Astrocyte (in vitro differentiated cells and primary cell): ENCODE results near the gene TTYH2. TPM values are rescaled to one million over a fixed set of nuclear protein-coding genes. Genes with fewer than 3 reads are reported as not detected.

ENCODE experiments used
- DNase-seq: peaks from one replicate; pipeline ENCODE4 v3.0.0-alpha.2; 2010; ENCODE audit warnings: low read depth
- FAIRE-seq: peaks from 2 replicates; lab custom pipeline; 2011; peaks lifted over from hg19 to GRCh38; lab: Jason Lieb, UNC
- H2AFZ ChIP-seq: 2 replicates; pipeline ENCODE4 v1.6.0; 2012; ENCODE audit warnings: low read depth, low read length, inconsistent platforms
- H3K27ac ChIP-seq: 2 replicates; pipeline ENCODE4 v1.5.1; 2011; ENCODE audit warnings: low read depth, low read length, inconsistent platforms
- H3K27me3 ChIP-seq: 2 replicates; pipeline ENCODE4 v1.6.0; 2011; ENCODE audit warnings: low read length, inconsistent platforms; ENCODE audit not compliant: insufficient read depth
- H3K36me3 ChIP-seq: 2 replicates; pipeline ENCODE4 v1.5.1; 2011; ENCODE audit warnings: low read length, inconsistent platforms; ENCODE audit not compliant: insufficient read depth
- H3K4me1 ChIP-seq: 2 replicates; pipeline ENCODE4 v1.5.1; 2011; ENCODE audit warnings: low read length, inconsistent platforms; ENCODE audit not compliant: insufficient read depth
- H3K4me2 ChIP-seq: 2 replicates; pipeline ENCODE4 v1.6.0; 2012; ENCODE audit warnings: low read length, inconsistent platforms
- H3K4me3 ChIP-seq: 2 replicates; pipeline ENCODE4 v1.5.1; 2011; ENCODE audit warnings: low read depth, mild to moderate bottlenecking, low read length, inconsistent platforms; ENCODE audit not compliant: insufficient read depth
- H3K79me2 ChIP-seq: 2 replicates; pipeline ENCODE4 v1.6.0; 2012; ENCODE audit warnings: mild to moderate bottlenecking, low read length, inconsistent platforms; ENCODE audit not compliant: insufficient read depth
- H3K9ac ChIP-seq: 2 replicates; pipeline ENCODE4 v1.6.0; 2012; ENCODE audit warnings: mild to moderate bottlenecking, low read length, inconsistent platforms
- H3K9me3 ChIP-seq: 2 replicates; pipeline ENCODE4 v1.5.1; 2012; ENCODE audit warnings: low read depth, mild to moderate bottlenecking, low read length, inconsistent platforms; ENCODE audit not compliant: insufficient read depth
- H4K20me1 ChIP-seq: 2 replicates; pipeline ENCODE4 v1.6.0; 2012; ENCODE audit warnings: low read length, inconsistent platforms; ENCODE audit not compliant: insufficient read depth
- H3K27ac Mint-ChIP-seq: one replicate; pipeline ENCODE4 v1.8.0; 2021; ENCODE audit warnings: mild to moderate bottlenecking, mixed read lengths; ENCODE audit not compliant: unreplicated experiment
- H3K27me3 Mint-ChIP-seq: one replicate; pipeline ENCODE4 v1.8.0; 2021; ENCODE audit warnings: low read depth, mixed read lengths; ENCODE audit not compliant: unreplicated experiment
- H3K36me3 Mint-ChIP-seq: one replicate; pipeline ENCODE4 v1.8.0; 2021; ENCODE audit warnings: low read depth, mixed read lengths; ENCODE audit not compliant: unreplicated experiment
- H3K4me1 Mint-ChIP-seq: one replicate; pipeline ENCODE4 v1.8.0; 2021; ENCODE audit warnings: low read depth, mixed read lengths; ENCODE audit not compliant: unreplicated experiment
- H3K4me3 Mint-ChIP-seq: one replicate; pipeline ENCODE4 v1.8.0; 2021; ENCODE audit warnings: mild to moderate bottlenecking, moderate library complexity, mixed read lengths; ENCODE audit not compliant: unreplicated experiment
- H3K9me3 Mint-ChIP-seq: one replicate; pipeline ENCODE4 v1.8.0; 2021; ENCODE audit warnings: mild to moderate bottlenecking, mixed read lengths; ENCODE audit not compliant: unreplicated experiment
- EZH2 ChIP-seq: IDR thresholded peaks from 2 replicates; pipeline ENCODE4 v1.6.1; 2012; ENCODE audit warnings: mild to moderate bottlenecking, low read length, inconsistent platforms; ENCODE audit not compliant: insufficient read depth
- total RNA-seq: library from RNA; stranded (reverse); gene quantifications from 2 replicates; pipeline ENCODE4 v1.2.1, GENCODE V29; 2021
- TF ChIP-seq, protein P1 (sequence below): IDR thresholded peaks from 2 replicates; pipeline ENCODE4 v1.5.1; 2011; ENCODE audit warnings: low read depth, mild to moderate bottlenecking, inconsistent platforms, low read length, moderate library complexity; ENCODE audit not compliant: insufficient read depth

The TTYH2 gene
- total RNA-seq, 1 donor from 2014 or later, result 8.0 TPM

DNA sequence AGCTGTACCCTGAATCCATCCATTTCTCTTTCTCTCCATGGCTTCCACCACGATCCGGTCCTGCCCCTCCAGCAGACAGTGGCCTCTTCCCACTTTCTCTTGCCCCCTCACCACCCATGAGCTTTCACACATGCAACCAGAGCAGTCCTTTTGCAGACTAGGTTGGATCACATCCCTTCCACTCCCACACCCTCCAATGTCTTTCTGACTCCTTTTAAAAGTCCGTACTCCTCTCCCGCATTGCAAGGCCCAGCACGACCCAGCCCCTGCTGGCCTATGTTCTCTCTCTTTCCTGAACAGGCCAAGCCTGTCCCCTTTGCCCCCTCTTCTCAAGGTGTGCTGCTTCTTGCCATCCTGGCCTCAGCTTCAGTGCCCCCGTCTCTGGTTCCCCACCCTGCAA is 38.2 kb downstream of the TTYH2 start:
- peaks cover 2% of the 10 kb centered on the region for H3K9me3 Mint-ChIP-seq
- H3K9ac ChIP-seq, result no peak overlapping the region
- no peak overlapping the region for H3K4me2 ChIP-seq
- DNase-seq (no peak), FAIRE-seq (no peak)
- H3K27me3 ChIP-seq, result no peaks in the 10 kb centered on the region
- H3K4me1 ChIP-seq, result no peaks in the 10 kb centered on the region
- no peak overlapping the region for H3K4me3 ChIP-seq
- H3K27ac Mint-ChIP-seq, result no peak overlapping the region
- H3K9me3 ChIP-seq, result no peaks in the 10 kb centered on the region
- peaks cover 14% of the 10 kb centered on the region for H3K27me3 Mint-ChIP-seq
- no peak overlapping the region for H3K4me3 Mint-ChIP-seq
- H3K27ac ChIP-seq, result no peak overlapping the region
- TF ChIP-seq EZH2, result no peak
- H3K36me3 Mint-ChIP-seq, result peaks cover 12% of the 10 kb centered on the region
- H3K36me3 ChIP-seq, result no peaks in the 10 kb centered on the region
- no peaks in the 10 kb centered on the region for H4K20me1 ChIP-seq
- H3K79me2 ChIP-seq, result no peaks in the 10 kb centered on the region
- no peak overlapping the region for H2AFZ ChIP-seq
- H3K4me1 Mint-ChIP-seq, result no peaks in the 10 kb centered on the region

DNA sequence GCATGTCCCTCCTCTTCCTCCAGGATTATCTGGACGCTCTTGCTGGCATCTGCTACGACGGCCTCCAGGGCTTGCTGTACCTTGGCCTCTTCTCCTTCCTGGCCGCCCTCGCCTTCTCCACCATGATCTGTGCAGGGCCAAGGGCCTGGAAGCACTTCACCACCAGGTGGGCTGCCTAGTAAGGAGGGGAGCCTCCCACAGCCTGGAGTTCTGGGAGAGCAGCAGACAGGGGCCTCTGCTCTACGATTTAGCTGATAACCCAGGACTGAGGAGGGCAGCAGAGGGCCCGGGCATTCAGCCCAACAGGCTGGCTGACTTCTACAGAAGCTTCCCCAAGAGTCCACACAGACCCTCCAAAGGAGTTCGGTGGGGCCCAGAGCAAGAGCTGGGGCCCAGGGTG is 38.8 kb downstream of the TTYH2 start:
- Mint-ChIP-seq H3K9me3 (no peaks in the 10 kb centered on the region), H3K27me3 (peaks cover 11% of the 10 kb centered on the region), H3K4me3 (no peak overlapping the region), H3K27ac (no peak overlapping the region), H3K36me3 (peaks cover 6% of the 10 kb centered on the region), H3K4me1 (no peaks in the 10 kb centered on the region)
- no peaks in the 10 kb centered on the region for H4K20me1 ChIP-seq
- H3K4me3 ChIP-seq, result no peak overlapping the region
- no peaks in the 10 kb centered on the region for H3K4me1 ChIP-seq
- no peak overlapping the region for H3K4me2 ChIP-seq
- FAIRE-seq (no peak), DNase-seq (no peak)
- H2AFZ ChIP-seq, result no peak overlapping the region
- no peak overlapping the region for H3K27ac ChIP-seq
- no peaks in the 10 kb centered on the region for H3K79me2 ChIP-seq
- TF ChIP-seq EZH2, result no peak
- TF ChIP-seq, protein P1, sequence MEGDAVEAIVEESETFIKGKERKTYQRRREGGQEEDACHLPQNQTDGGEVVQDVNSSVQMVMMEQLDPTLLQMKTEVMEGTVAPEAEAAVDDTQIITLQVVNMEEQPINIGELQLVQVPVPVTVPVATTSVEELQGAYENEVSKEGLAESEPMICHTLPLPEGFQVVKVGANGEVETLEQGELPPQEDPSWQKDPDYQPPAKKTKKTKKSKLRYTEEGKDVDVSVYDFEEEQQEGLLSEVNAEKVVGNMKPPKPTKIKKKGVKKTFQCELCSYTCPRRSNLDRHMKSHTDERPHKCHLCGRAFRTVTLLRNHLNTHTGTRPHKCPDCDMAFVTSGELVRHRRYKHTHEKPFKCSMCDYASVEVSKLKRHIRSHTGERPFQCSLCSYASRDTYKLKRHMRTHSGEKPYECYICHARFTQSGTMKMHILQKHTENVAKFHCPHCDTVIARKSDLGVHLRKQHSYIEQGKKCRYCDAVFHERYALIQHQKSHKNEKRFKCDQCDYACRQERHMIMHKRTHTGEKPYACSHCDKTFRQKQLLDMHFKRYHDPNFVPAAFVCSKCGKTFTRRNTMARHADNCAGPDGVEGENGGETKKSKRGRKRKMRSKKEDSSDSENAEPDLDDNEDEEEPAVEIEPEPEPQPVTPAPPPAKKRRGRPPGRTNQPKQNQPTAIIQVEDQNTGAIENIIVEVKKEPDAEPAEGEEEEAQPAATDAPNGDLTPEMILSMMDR, result no peak
- H3K27me3 ChIP-seq, result no peaks in the 10 kb centered on the region
- H3K9me3 ChIP-seq, result no peaks in the 10 kb centered on the region
- no peak overlapping the region for H3K9ac ChIP-seq
- no peaks in the 10 kb centered on the region for H3K36me3 ChIP-seq

DNA sequence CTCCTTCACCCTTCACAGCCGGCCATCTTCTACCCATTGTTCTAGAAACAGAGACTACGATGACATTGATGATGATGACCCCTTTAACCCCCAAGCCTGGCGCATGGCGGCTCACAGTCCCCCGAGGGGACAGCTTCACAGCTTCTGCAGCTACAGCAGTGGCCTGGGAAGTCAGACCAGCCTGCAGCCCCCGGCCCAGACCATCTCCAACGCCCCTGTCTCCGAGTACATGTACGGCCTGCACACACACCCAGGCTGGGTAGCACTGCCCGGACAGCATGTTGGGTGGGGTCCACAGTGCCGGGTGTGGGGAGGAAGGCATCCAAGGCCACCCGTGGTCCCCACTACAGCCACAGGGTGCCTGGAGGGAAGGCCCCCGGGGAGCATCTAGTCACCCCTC is 39.7 kb downstream of the TTYH2 start:
- no peaks in the 10 kb centered on the region for H3K9me3 ChIP-seq
- FAIRE-seq (no peak), DNase-seq (no peak)
- H3K27me3 ChIP-seq, result no peaks in the 10 kb centered on the region
- Mint-ChIP-seq H3K9me3 (no peaks in the 10 kb centered on the region), H3K4me3 (no peak overlapping the region), H3K27ac (no peak overlapping the region), H3K36me3 (peaks cover 6% of the 10 kb centered on the region), H3K27me3 (peaks cover 11% of the 10 kb centered on the region), H3K4me1 (no peaks in the 10 kb centered on the region)
- H2AFZ ChIP-seq, result no peak overlapping the region
- no peaks in the 10 kb centered on the region for H4K20me1 ChIP-seq
- H3K9ac ChIP-seq, result no peak overlapping the region
- no peak overlapping the region for H3K27ac ChIP-seq
- no peaks in the 10 kb centered on the region for H3K36me3 ChIP-seq
- H3K4me3 ChIP-seq, result no peak overlapping the region
- no peak overlapping the region for H3K4me2 ChIP-seq
- H3K79me2 ChIP-seq, result no peaks in the 10 kb centered on the region
- TF ChIP-seq, protein P1, result no peak
- TF ChIP-seq EZH2, result no peak
- H3K4me1 ChIP-seq, result no peaks in the 10 kb centered on the region
